HG02840 (cell line): ENCODE results near the gene PMEPA1.
A peak's percentile ranks its signal among the peaks of the same experiment; 100 is the strongest.

ENCODE experiments used
- ATAC-seq: cut with Tn5 transposase; IDR thresholded peaks from one replicate; pipeline ENCODE4 v1.9.1; 2021; ENCODE audit warnings: mild to moderate bottlenecking, moderate library complexity, moderate number of reproducible peaks; ENCODE audit not compliant: unreplicated experiment, low FRiP score

Gene PMEPA1

DNA sequence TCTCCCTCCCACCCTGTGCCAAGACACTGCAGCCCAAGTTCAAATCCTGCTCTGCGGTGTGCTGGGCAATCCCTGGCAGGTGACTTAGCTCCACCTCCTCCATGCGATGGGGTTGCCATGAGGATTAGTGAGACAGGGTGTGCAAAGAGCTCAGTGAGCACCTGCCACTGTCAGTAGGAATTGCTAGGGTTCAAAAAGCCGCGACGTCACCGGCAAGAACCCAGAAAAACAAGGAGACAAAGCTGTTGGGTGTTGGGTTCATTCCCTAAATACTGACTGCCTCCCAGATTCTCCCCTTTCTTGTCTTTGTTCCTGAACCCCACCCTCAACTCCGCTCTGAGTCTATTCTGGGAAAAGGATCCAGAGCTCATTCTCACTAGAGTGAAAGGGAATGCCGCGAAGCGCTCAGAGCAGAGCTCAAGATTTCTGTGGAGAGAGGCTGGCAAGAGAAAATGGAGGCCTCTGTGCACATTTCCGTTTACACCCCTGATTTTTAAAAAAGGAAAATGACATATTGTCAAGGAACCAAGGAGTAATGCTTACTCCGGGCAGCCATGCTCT lies 13.3 kb downstream of the PMEPA1 start:
- ATAC-seq, result no peak

DNA sequence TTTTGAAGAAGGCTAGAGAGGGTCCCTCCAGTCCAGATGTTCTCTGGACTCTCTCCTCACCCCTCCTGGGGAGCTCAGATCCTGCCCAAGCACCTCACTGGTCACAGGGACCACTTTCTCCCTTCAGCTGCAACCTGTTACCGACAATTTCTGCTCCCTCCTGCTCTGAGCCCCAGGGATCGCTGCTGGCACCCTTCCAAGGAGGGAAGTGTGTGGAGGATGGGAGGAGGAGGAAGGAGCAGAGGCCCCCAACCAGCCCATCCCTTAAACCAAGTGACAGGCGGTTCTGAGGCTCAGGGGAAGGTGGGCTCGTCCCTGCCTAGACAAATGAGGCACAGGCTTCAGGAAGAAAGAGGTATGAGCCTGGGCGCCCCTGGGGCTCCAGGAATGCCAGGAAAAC lies 13.9 kb downstream of the PMEPA1 start:
- no peak for ATAC-seq

DNA sequence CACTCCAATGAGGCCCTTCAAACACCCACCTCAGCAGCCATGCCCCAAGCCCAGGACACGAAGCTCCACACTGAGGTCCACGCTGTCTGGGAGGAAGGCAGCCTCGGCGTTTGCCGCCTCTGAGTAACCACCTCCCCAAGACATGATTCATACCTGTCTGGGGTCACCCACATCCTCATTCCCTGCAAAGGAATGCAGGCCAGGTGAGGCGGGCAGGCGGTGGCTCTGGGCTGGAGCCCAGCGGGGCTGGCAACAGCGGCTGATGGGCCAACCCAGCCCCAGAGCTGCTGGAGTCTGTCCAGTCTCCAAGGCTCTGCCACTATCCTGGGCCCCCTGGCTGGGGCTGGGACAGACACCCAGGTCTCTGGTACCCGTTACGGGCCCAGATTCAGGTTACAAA lies 14.8 kb downstream of the PMEPA1 start:
- ATAC-seq, result no peak

DNA sequence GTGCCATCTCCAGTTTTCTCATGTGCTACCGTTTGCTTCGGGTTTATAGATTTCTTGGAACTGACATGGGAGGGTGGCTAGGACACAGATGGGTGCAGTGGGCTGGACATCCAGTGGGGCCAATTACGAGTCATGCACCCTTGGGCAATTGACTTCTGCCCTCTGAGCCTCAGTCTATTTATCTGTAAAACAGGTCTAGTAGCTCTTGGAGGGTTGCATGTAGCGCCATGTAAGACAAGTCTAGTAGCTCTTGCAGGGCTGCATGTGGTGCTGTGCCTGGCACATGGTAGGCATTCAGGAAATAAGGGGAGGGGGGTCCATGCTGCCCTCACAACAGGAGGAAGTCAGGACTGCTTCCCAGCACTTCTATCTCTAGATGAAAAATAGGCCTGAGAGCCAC lies 15.3 kb downstream of the PMEPA1 start:
- ATAC-seq, result no peak

DNA sequence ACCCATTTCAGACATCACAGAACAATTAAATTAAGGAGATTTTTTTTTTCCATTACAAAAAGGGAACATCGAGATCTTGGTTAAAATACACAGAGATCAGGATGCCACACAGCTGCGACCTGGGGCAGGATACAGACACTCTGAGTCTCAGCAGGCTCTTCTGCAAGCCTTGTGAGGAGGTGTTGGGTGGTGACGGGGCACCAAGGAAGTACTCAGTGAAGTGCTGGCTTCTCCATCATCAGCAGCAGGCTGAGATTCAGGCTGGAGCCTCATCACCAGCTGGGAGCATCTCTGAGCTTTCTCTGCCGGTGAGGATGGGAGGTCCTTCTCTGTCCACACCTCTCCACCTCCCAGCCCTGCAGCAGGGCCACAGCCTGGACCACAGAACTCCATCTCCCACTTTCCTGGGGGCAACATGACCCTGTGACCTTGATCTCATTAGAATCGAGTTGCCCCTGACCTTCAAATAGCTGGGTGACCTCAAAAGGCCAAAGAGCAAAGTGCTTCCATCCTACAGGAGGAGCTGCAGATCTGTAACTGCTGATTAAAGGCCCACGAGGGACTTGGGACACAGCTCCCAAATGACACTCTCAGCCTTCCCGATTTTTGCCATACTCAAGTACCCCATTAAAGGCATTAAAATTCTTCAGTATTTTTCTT lies 16.0 kb downstream of the PMEPA1 start:
- ATAC-seq, result no peak

DNA sequence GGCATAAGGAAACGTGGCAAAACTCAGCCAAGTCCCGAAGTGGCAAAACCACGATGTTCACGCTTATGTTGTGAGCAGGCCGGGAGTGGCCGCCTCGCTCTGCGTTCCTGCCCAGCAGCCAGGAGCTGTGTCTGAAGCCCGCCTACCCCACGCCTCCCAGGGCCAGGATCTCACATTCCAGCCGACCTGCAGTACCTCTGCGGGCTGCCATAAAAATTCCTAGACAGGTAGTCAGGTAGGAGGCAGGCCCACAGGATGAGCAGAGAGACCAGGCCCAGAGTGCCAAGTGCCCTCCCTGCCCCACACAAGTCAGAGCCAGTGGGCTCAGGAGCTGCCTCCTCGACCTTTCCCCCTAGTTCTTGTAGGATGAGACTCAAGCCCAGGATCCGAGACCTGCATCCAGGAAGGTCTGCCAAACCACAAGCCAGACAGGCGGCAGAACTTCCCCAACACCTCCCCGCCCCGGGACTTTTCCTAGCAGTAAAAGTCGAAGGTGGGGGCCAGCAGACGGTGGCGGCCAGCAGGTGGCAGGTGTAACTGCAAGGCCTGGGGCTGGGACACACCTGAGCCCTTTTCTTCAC lies 16.7 kb downstream of the PMEPA1 start:
- ATAC-seq, result no peak

DNA sequence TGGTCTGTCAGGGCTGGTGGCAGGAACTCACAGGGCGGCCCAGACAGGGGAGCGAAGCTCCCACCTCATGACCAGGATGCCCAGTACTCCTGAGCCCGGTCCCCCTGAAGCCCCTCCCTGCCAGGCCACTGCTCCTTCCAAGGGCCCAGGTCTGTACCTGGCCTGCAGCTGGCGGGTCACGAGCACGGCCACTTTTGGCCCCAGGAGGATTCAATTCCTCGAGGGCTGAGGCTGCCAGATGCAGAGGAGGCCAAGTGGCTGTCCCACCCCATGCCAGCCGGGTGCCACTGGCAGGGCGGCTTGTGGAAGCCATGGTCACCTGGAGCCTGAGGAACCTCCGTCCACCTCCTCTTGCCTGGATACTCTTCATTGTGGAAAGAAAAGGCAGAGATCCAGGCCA lies 17.4 kb downstream of the PMEPA1 start:
- ATAC-seq, result no peak

DNA sequence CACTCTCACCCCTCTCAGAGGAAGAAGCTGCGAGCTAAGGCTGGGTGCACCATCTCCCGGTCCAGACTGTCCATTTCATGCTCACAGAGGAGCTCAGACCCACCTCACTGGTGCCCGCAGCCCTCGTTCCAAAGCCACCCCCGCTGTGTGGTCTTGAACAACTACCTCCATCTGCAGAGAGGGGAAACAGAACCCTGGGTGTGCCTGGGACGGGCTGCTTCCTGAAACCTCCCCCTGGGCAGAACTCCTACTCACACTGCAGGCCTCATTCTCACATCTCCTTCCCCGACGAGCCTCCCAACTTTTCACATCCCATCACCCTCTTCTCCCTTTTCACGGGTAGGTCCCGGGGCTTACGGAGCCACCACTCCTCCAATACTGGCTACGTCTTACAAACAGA lies 18.1 kb downstream of the PMEPA1 start:
- ATAC-seq, result no peak

DNA sequence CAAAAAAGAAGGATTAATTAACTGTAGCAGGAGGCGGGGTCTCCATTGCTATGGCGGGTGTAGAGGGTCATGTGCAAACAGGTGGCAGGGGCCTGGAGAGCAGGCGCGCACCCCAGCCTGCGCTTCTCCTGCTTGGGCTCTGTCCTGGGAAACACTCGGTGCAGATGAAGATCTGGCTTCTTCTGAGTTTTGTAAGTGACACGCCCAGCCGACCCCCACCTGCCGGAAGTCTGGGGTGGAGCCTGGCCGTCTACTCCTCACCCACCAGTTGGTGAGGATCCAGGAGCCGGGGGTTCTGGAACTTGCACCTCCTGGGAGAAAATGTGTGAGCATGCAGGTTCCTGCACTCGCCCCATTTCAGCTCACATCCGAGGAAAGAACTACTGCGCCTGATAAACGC lies 19.3 kb downstream of the PMEPA1 start:
- ATAC-seq, result no peak

DNA sequence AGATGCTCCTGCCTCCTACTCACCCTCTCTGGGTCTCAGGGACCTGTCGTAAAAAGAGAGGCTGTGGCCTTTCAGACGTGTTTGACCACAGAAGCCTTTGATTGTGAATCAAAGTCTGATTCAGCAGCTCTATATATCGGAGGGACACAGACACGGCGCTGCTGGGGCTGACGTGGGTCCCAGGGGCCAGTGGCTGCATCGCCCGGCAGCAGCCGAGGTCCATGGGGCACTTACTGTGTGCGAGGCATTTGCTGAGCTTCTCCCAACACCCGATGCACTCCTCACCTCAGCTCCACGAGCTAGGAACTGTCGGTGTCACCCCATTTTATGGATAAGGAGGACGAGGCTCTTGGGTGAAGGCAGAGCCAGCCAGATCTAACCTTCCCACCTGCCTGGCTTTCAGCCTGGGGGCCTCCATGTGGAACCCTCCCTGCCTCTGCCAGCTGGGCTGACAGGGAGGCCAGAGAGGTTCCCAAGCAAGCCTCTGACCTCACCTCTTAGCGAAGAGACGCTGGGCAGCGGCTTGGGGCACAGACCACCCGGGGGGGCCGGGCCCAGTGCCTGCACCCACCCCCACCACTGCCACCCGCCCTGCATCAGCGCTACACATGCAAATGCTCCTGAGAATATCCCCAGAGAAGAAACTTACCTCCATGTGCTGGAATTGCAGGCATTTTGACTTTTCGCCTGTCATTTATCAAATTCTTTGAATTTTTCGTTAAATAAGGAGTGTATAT lies 19.9 kb downstream of the PMEPA1 start:
- ATAC-seq, result no peak

DNA sequence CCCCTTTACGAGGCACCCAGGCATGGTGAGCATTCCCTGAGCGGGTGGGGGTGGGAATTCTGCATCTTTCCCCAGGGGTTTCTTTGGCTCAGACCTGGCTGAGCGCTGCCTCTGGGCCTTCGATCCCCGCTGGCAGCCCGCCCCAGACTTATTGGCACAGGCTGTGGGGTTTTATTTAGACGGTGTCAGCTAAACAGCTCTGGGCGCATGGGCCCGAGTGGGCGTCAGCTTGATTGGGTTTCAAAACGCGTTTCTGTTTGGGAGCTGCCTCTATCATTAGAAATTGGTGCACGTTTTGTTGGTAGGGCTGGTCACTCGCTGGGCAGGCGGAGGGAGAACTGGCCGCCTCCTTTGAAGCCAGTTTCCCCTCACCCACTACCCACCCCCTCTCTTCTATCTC lies 21.0 kb downstream of the PMEPA1 start:
- no peak for ATAC-seq

DNA sequence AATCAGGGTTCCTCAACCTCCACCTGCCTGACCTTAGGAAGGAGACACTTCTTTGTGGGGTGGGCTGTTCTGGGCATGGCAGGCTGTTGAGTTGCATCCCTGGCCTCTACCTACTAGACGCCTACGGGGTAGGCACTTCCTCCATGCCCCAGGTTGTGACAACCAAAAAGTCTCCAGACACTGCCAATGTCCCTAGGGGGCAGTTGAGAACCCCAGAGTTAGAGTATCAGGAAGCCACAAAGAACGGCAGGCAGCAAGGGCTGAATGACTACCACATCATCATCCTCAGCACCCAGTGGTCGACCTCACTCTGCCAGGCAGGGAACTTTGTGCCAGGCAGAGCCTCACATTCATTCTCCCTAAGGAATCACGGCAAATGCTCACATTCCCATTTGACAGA lies 21.5 kb downstream of the PMEPA1 start:
- ATAC-seq, result no peak

DNA sequence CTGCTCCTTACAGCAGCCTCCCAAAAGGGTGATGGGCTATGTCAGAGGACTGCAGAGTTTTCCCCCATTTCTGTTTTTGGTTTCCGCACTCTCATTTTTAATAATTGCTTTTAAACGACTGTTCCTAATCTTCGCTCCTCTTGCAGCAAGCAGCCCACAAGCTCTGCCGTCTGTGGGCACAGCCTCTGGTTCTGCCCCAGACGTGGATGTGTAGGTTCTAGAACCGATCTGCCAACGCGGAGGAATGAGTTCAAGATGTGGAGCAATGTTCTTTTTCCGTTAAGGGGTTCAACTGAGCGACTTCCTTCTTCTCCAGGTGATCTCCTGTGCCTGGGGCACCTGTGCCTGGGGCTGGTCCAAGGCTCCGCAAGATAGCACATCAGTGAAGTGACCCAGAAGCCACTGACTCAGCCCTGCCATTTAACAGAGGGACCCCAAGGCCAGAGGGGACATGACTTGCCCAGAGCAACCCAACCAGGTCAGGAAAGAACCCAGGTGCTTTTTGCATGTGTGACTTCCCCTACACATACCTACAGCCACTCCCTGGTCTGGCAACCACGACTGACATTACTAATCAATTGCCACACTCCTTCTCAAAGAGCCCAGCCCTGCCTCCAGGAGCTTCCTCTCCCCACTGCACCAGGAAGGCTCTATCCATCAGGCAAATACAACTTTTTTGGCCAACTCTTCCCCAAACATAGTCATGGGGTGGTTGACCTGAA lies 22.7 kb downstream of the PMEPA1 start:
- no peak for ATAC-seq

DNA sequence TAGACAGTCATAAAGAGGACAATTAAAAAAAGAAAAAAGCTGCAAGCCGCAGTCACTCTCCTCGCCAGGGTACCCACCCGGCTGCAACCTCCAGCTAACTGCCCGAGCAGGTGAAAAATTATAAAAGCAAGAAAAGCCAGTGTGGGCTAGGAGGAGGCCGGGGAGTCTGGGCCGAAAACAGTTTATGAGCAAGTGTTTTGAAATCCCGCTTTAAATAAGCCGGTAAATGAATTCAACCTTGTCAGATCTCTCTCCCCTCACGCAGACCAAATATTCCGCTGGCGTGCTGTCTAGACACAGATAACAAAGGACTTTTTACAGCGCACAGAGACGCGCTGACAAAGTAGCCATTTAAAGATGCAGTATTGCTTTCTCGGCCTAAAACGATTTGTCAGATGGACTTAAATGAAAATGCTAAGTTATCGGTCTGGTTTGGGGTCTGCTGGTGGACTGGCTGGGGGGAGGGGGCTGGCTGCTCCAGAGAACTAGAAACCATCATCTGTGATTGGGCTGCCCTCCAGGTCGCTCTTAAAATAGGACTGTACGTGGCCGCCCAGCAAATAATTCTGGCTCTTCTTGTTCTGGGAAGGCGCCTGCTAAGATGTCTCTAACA lies 24.6 kb downstream of the PMEPA1 start:
- ATAC-seq, result no peak

DNA sequence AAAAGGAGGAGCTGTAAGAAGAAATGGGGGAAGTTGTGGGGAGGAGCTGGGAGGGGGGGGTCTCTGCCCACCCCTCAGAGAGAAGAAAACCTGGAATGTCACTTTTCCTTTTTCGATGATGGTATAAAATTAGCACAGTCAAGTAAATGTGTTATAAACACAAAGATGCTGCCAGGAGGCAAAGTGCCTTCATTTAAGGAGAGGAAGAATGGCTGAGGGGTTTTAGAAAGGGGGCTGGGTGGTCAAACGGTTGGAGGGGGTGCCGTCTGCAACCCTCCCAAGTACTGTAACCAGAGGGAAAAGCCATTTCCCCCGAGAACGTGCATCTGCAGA lies 25.0 kb downstream of the PMEPA1 start:
- ATAC-seq, result no peak

DNA sequence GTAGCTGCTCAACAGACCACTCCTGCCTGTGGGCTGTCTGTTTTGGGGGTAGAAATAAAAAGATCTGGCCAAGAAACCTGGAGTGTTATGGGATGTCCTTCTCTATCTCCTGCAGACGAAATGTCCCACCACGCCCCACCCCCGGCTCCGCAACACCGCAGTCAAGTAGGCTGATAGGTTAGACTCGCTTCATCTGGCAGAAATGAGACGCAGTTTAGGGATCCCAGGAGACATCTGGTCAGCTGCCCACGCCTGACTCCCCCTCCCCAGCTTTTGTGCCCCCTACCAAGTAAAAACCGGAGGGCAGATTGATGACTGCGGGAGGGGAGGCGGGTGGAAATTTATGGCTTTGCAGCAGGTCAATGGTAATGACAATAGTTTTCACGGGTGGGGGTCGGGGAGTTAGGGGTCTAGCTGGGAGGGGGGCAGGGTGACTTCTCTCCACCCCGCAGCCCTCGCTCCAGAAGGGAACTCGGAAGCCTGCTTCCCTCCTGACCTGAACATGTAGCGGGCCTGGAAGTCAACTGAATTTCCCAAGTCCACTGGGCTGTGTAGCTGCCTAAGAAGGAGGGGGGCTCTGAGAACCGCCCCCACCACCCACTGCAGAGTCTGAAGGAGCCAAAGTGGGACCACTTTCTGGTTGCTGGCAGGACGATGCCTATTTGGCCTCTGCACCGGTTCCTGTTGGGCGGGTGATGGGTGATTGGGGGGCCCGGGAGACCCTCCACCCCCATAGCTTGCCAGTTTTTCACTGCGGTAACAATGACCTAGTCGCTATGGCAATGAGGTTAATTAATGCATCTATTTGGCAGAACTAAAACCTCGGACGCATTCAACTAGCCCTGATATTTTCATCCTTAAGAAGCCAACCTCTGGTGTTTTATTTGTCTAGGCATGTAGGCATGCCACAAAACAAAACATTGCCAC lies 25.7 kb downstream of the PMEPA1 start:
- no peak for ATAC-seq

DNA sequence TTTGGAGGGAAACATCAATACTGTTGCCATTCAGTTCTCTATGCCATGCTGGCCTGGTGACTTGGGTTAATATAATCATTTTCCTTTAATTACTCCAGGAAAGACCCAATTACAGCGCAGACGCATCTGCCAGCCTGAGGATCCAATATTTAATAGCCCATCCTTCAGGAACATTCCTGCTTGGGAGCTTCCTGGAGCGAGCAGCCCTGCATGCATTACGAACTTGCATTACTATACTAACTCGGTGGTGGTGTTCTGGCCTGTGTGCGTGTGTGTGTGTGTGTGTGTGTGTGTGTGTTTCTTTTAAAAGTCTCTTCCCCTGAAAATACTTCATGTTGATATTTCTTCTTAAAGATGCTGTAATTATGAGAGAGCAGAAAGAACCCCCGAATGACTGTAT lies 26.5 kb downstream of the PMEPA1 start:
- no peak for ATAC-seq

DNA sequence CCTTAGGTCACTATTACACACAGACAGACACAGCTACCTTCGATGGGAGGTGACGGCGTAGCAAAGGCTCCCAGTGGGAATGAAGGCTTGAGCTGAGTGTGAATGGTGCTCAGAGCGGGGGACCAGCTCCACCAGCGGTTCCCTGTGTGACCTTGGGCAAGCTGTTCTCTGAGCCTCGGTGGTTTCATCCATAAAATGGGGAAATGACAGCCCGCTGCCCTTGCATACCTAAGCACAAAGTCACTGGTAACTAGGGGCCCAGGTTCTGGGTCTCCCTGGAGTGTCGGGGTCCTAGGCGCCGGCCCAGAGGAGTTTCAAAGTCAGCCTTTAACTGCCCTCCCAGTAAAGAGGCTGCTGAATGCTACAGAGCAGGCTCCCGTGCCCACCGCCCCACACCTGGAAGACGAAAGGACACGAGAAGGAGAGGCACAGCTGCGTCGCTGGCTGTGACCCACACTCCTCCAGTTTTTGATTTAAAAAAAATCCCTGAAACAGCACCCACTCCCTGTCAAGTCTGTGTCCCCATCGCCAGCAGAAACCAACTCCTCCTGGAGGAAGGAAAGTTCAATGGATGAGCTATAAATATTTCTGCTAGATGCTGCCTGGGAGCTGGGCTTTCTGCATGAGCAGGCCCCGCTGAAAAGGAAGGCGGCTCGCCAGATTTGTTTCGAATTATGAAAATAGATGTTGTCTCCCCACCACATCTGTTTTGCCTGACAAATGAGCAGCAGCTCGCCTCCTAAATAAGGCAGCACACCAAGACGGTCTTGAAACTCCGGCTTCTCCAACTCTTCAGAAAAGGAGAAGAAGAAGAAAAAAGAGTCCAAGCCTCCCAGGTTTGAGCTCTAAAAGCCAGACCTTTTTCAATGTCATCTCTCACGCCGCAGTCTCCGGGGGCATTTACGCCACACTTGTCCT lies 27.4 kb downstream of the PMEPA1 start:
- peak; percentile 30 for ATAC-seq
